BE2C (cell line): ENCODE data around the gene EOLA2.
A peak's percentile ranks its signal among the peaks of the same experiment; 100 is the strongest.
"Not testable (repeated sequence)": the region's sequence is repeated elsewhere in the genome, so short reads cannot be mapped to it uniquely, and the experiment has no call there.

Experiments
- DNase-seq: peaks from one replicate; pipeline ENCODE4 v3.0.0-alpha.2; 2020
- H3K27me3 ChIP-seq: fragments of 250-450 bp; sonication (Bioruptor Pico); 2 replicates; pipeline ENCODE4 v1.5.1; 2020; ENCODE audit warnings: mild to moderate bottlenecking
- H3K36me3 ChIP-seq: fragments of 250-450 bp; sonication (Bioruptor Pico); 2 replicates; pipeline ENCODE4 v1.5.1; 2020; ENCODE audit warnings: mild to moderate bottlenecking
- H3K4me1 ChIP-seq: fragments of 250-450 bp; sonication (Bioruptor Pico); 2 replicates; pipeline ENCODE4 v1.5.1; 2020
- H3K4me3 ChIP-seq: 2 replicates; pipeline ENCODE4 v1.5.1; 2011; ENCODE audit warnings: low read depth, low read length
- H3K9me3 ChIP-seq: fragments of 250-450 bp; sonication (Bioruptor Pico); 2 replicates; pipeline ENCODE4 v1.5.1; 2020
- TF ChIP-seq, protein P1 (sequence below): IDR thresholded peaks from 2 replicates; pipeline ENCODE4 v1.5.1; 2012; ENCODE audit warnings: mild to moderate bottlenecking, low read depth, low read length

EOLA2 gene

DNA sequence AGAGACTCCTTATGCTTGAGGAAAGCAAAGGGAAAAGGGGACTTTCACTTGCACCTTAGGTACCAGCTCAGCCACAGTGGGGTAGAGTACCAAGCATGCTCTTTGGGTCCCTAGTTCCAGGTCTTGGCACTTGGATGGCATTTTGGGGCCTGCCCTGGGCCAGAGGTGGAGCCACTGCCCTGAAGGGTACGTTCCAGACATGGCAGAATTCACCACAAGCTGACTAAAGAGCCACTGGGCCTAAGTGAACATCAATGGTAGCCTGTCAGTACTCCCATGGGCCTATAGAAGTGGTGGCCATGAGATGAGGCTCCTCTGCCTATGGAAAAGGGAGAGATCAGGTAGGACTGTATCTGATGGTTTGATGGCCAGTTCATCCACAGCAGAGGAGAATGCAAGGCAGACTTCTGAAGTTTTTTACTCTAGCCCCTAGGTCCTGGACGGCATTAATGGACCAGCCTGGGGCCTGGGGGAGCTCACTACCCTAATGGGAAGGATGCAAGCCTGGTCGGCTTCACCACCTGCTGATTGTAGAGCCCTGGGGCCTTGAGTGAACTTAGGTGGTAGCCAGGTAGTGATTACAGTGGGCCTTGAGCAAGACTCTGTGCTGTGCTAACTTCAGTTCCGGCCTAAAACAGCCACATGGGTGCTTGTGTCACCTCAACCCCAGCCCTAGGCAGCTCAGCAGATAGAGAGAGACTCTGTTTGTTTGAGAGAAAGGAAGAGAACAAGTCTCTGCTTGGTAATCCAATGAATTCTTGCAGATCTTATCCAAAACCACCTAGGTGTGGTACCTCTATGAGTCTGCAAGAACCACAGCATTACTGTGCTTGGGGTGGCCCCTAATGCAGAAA, 28.7 kb downstream of the EOLA2 start:
- H3K36me3 ChIP-seq = no peaks in the 10 kb centered on the region
- no peaks in the 10 kb centered on the region for H3K9me3 ChIP-seq
- TF ChIP-seq, protein P1, sequence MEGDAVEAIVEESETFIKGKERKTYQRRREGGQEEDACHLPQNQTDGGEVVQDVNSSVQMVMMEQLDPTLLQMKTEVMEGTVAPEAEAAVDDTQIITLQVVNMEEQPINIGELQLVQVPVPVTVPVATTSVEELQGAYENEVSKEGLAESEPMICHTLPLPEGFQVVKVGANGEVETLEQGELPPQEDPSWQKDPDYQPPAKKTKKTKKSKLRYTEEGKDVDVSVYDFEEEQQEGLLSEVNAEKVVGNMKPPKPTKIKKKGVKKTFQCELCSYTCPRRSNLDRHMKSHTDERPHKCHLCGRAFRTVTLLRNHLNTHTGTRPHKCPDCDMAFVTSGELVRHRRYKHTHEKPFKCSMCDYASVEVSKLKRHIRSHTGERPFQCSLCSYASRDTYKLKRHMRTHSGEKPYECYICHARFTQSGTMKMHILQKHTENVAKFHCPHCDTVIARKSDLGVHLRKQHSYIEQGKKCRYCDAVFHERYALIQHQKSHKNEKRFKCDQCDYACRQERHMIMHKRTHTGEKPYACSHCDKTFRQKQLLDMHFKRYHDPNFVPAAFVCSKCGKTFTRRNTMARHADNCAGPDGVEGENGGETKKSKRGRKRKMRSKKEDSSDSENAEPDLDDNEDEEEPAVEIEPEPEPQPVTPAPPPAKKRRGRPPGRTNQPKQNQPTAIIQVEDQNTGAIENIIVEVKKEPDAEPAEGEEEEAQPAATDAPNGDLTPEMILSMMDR = no peak

DNA sequence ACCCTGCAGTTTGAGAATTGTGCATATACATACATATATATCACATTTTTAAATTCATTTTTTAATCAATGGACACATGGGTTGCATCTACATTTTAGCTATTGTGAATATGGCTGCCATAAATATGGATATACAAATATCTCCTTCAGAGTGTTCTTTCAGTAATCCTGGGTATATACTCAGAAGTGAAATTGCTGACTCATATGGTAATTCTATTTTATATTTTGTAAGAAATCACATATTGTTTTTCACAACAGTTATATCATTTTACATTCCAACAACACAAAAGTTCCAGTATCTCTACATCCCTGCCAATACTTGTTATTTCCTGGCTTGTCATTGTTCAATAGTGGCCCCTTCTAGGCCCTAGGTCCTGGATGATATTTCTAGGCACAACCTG, 29.6 kb downstream of the EOLA2 start:
- Histone ChIP-seq H3K4me1 (no peaks in the 10 kb centered on the region), H3K27me3 (no peaks in the 10 kb centered on the region), H3K9me3 (no peaks in the 10 kb centered on the region), H3K4me3 (no peak overlapping the region), H3K36me3 (no peaks in the 10 kb centered on the region)
- DNase-seq = no peak
- TF ChIP-seq, protein P1 = no peak

More for the DNA sequence above, 28.7 kb downstream of the EOLA2 start:
- Histone ChIP-seq H3K4me3 (no peak overlapping the region), H3K4me1 (no peaks in the 10 kb centered on the region), H3K27me3 (no peaks in the 10 kb centered on the region)
- DNase-seq = no peak

DNA sequence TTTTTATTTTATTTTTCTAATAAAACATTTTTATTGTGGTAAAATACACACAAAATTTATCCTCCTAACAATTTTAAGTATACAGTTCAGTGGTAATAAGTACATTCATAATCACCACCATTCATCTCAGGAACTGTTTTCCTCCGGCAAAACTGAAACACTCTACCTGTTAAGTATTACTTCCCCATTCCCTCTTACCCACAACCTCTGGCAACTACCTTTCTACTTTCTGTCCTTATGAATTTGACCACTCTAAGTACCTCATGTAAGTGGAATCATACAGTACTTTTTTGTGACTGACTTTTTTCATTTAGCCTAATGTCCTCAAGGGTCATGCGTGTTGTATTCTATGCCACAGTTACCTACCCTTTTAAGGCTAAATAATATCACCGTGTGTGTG, 30.0 kb downstream of the EOLA2 start:
- Histone ChIP-seq H3K9me3 (no peaks in the 10 kb centered on the region), H3K4me1 (no peaks in the 10 kb centered on the region), H3K36me3 (no peaks in the 10 kb centered on the region), H3K27me3 (no peaks in the 10 kb centered on the region), H3K4me3 (no peak overlapping the region)
- DNase-seq = no peak
- TF ChIP-seq, protein P1 = no peak

DNA sequence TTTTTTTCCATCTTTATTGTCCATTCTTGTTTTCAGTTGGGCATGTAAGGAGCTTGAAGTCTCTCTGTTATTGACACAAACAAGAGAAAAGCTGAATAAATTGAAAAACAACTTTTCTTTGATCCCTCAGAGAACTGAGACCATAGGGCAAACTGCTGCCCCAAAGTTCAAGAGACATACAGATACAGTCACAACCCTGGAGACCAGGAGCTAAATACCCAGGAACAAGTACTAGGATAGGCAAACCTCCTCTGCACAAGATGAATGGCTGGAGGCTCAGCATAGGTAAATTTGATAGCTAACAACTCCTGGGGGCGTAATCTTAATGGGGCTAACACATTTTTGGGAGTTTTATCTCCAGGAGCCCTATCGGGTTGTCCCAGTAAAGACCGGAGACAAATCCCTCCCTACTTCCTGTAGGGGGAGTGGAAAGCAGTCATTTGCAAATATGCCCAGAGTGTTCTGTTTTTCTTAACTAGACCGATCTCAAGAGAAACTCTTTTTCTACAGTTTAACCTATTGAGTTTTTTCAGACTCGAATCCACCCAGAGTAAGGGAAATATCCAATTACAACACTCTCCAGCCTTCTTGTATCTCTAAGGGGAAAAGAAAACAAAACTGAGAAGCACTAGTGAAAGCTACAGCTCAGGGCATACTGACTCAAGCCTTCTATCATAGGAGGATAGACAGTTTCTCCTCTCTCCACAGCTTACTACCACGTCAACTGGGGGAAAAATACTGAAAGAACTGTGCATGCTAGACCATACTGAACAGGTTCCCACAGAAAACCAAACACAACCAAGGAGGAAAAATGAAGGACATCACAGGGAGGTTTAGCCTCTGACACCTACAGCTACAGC, 34.2 kb downstream of the EOLA2 start:
- H3K9me3 ChIP-seq = no peaks in the 10 kb centered on the region
- no peaks in the 10 kb centered on the region for H3K27me3 ChIP-seq
- no peaks in the 10 kb centered on the region for H3K36me3 ChIP-seq
- TF ChIP-seq, protein P1 = 0 out of 2 replicates have a peak, but pooled peaks have one; percentile 8
- H3K4me1 ChIP-seq = no peaks in the 10 kb centered on the region
- peak overlapping the region; percentile 12; the same call in 1 of the 2 replicates for H3K4me3 ChIP-seq
- DNase-seq = no peak

DNA sequence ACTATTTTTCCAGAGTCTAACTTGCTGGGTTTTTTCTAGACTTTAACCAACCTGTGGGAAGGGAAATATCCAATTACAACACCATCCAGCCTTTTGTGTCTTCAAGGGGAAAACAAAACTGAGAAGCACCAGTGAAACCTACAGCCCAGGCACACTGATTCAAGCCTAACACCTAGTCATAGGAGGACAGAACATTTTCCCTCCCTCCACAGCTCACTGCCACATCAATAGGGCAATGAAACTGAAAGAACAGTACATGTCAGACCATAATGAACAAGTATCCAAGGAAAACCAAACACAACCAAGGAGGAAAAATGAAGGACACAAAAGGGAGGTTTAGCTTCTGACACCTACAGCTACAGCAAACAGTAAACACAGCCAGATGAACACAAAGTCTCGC, 39.7 kb downstream of the EOLA2 start:
- no peak for DNase-seq
- Histone ChIP-seq H3K4me1 (no peaks in the 10 kb centered on the region), H3K36me3 (no peaks in the 10 kb centered on the region), H3K27me3 (no peaks in the 10 kb centered on the region), H3K9me3 (no peaks in the 10 kb centered on the region), H3K4me3 (no peak overlapping the region)
- TF ChIP-seq, protein P1 = no peak

DNA sequence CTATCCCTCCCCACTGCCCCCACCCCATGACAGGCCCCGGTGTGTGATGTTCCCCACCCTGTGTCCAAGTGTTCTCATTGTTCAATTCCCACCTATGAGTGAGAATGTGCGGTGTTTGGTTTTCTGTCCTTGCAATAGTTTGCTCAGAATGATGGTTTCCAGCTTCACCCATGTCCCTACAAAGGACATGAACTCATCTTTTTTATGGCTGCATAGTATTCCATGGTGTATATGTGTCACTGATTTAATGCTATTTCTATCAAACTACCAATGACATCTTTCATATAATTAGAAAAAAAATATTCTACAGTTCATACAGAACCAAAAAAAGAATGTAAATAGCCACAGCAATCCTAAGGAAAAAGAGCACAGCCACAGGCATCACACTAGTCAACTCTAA, 47.5 kb downstream of the EOLA2 start:
- not testable (repeated sequence) for H3K36me3 ChIP-seq, DNase-seq, H3K4me3 ChIP-seq, H3K27me3 ChIP-seq, H3K9me3 ChIP-seq, H3K4me1 ChIP-seq
